Stimulated activated CD4-positive, alpha-beta T cell treated with anti-CD3 and anti-CD28 coated beads, Interleukin-15, amount 100 ng/mL, for 48 hours (primary cell): ENCODE measurements around the gene TIMP3.
"Not testable (repeated sequence)": the region's sequence is repeated elsewhere in the genome, so short reads cannot be mapped to it uniquely, and the experiment has no call there.

Experiments used
- DNase-seq, 2 donors: peaks; one replicate each; pipeline ENCODE4 v3.0.0-alpha.2; 2020; ENCODE audit warnings: low read depth in 2 of 2

TIMP3 gene

DNA sequence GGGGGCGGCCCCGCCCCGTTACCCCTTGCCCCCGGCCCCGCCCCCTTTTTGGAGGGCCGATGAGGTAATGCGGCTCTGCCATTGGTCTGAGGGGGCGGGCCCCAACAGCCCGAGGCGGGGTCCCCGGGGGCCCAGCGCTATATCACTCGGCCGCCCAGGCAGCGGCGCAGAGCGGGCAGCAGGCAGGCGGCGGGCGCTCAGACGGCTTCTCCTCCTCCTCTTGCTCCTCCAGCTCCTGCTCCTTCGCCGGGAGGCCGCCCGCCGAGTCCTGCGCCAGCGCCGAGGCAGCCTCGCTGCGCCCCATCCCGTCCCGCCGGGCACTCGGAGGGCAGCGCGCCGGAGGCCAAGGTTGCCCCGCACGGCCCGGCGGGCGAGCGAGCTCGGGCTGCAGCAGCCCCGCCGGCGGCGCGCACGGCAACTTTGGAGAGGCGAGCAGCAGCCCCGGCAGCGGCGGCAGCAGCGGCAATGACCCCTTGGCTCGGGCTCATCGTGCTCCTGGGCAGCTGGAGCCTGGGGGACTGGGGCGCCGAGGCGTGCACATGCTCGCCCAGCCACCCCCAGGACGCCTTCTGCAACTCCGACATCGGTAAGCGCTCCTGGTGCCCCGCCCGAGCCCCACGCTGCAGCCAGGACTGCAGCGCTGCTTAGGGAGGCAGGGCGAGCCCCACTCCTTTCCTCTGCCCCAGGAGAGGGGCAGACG is at the start of gene TIMP3:
Gene TIMP3, plus strand, starts transcription at position 169 of the 700 bp plus-strand sequence. Its CDS starts 297 bp downstream, at position 466.
- no peak for DNase-seq

DNA sequence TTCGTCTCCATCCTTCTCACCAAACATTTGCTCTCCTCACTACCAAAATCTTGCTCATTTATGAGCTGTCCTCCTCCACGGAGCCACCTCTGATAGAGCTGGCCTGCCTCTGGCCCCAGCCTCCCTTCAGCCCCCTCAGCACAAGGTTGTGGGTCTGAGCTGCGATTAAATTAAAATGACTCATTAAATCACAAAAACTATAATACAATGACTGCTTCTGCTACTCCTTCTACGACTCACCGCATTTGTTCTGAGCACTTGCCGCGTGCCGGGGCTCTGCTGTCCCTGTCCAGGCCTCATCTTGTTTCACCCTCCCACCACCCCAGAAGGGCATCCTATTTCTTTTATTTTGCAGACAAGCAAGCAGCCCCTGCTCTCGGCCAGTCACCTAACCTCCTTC is 49.2 kb upstream of the TIMP3 start:
- no peak for DNase-seq

GRCh38 chr22:32752816-32753520 is 48.5 kb upstream of the TIMP3 start:
- DNase-seq: no peak

DNA sequence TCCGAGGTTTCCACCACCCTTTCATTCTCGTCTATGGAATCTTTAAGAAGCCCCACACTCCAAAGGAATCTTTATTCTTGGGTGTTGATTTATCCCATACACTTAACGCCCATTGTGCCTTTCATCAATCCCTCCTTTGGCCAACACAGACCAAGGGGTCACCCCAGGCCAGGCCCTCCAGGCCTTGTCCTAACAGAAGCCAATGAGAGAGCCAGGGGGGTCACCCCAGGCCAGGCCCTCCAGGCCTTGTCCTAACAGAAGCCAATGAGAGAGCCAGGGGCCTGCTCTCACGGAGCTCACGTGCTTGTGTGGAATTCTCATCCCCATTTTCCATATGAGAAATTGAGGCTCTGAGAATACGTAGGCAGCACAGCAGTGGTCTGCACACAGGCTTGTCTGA is 47.9 kb upstream of the TIMP3 start:
- no peak for DNase-seq

GRCh38 chr22:32754413-32755041 is 47.0 kb upstream of the TIMP3 start:
- no peak for DNase-seq

DNA sequence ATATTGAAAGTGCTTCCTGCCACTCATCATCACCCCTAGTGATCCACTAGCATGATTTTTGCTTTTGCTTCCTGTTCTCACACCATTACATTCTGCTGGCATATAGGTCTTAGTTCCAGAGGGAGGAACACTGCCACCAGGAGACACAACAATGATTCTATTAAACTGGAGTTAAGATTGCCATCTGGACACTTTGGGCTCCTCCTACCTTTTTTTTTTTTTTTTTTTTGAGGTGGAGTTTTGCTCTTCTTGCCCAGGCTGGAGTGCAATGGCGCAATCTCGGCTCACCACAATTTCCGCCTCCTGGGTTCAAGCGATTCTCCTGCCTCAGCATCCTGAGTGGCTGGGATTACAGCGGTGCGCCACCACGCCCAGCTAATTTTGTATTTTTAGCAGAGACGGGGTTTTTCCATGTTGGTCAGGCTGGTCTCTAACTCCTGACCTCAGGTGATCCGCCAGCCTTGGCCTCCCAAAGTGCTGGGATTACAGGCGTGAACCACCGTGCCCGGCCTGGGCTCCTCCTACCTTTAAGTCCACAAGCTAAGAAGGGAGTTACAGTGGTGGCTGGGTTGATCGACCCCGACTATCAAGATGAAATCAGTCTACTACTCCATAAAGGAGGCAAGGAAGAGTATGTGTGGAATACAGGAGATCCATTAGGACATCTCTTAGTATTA is 44.3 kb upstream of the TIMP3 start:
- DNase-seq: not testable (repeated sequence)

GRCh38 chr22:32758866-32759385 is 42.6 kb upstream of the TIMP3 start:
- DNase-seq: no peak

- DNase-seq: no peak
Measured at GRCh38 chr22:32760396-32760795, 41.1 kb upstream of the TIMP3 start.

GRCh38 chr22:32760815-32761214 is 40.7 kb upstream of the TIMP3 start:
- no peak for DNase-seq

- no peak for DNase-seq
Measured at GRCh38 chr22:32761251-32761903, 40.1 kb upstream of the TIMP3 start.

DNA sequence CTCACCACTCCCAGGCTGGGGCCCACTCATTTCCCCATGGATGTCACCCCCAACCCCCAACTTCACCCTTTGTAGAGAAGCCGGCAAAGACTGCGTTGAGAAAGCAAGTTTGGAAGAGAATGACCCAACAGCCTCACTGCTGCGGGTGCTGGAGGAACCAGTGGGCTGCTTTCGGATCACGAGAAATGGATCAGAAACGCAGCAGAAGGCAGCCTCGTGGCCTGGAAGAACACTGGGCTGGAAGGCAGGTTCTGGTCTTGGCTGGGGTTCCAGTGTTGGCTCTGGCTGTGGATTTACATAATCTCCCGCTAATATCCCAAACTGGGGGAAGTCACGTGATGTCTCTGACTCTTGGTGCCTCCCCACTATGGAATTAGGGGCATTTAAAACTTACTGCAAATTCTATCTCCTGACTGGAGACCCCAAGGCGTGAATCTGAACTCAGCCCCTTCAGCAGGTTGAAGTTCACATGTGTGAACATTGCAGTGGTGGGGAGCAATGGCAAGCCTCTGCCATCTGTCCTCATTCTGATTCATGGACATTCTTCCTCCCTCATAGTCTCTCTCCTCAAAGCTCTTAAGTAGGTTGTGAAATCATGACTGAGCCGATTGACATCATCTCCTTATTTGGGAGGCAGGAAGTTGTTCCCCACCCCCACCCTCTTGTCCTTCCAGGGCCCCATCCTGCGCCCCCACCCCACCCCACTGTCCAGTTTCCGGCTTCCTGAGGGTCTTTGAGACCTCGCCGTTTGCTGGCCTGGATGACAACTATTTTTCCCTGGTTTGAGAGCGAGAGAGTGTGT is 37.0 kb upstream of the TIMP3 start:
- no peak for DNase-seq

GRCh38 chr22:32765132-32765618 is 36.3 kb upstream of the TIMP3 start:
- no peak for DNase-seq

GRCh38 chr22:32771756-32772155 is 29.7 kb upstream of the TIMP3 start:
- DNase-seq: no peak

GRCh38 chr22:32775957-32776356 is 25.5 kb upstream of the TIMP3 start:
- no peak for DNase-seq

- no peak for DNase-seq
Measured at GRCh38 chr22:32776397-32776796, 25.1 kb upstream of the TIMP3 start.

GRCh38 chr22:32776802-32777201 is 24.7 kb upstream of the TIMP3 start:
- no peak for DNase-seq

DNA sequence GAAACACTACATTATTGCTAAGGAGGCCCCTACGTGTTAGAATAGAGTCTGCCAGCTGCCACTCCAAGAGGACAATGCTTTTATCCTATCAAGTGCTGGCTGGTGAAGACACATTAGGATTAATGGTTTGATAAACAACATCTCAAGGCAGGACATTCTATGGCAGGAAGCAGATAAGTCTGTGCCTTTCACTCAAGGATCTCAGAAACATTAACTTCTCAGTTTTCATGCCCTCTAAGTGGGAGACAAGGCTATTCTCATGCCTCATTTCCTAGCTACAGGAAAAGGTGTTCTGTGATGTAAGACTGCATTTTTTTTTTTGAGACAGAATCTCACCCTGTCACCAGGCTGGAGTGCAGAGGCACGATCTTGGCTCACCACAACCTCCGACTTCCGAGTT is 23.5 kb upstream of the TIMP3 start:
- DNase-seq: no peak

DNA sequence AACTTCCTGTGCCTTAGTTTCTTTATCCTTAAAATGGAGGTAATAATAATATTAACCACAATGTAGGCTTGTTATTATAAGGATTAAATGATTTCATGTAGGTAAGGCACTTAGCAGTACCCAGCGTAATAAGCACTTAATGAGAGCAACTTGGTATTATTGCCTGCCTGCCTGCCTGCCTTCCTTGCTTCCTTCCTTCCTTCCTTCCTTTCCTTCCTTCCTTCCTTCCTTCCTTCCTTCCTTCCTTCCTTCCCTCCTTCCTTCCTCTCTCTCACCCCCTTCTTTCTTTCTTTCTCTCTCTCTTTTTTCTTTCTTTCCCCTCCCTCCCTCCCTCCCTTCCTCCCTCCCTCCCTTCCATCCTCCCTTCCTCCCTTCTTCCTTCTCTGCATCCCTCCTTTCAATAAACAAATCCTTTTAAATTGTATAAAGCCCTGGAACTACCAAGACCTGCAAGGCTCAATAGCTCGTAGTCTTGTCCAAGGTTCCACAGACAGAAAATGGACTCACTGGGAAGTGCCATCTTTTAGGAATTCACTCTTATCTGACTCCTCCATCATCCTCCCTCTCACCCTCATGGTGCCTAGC is 20.7 kb upstream of the TIMP3 start:
- DNase-seq: no peak

- no peak for DNase-seq
Measured at GRCh38 chr22:32781695-32782094, 19.8 kb upstream of the TIMP3 start.

DNA sequence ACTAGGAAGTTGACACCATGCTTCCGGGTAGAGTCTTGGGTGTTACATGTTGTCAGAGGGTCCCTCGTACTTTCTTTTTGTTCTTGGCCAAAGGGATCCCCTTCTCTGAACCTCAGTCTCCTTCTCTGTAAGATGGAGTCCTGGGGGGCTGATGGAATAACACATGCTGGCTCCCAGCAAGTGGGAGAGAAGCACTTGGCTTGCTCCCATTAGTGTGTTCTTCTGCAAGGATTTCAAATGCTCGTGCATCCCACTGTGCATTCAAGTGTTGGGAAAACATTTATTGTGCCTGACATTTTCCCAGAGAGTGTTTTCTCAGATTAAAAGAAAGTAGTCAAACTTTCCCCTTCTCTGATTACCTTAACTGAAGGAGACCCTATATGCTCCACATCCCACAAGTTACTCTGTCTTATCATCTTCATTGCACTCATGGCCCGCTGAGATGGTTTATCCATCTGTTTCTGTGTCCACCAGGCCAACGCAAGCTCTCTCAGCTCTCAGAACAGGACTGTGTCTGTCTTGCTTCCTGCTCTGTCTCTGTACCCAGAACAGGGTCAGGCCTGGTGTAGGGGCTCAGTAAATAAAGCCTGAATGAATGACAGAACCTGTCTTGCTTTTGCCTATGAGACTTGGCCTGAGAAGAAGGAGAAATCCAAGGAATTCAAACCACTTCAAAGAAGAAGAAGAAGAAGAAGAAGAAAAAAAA is 16.0 kb upstream of the TIMP3 start:
- no peak for DNase-seq
